ENCODE measurements around the gene MBD3L1.

The MBD3L1 gene

DNA sequence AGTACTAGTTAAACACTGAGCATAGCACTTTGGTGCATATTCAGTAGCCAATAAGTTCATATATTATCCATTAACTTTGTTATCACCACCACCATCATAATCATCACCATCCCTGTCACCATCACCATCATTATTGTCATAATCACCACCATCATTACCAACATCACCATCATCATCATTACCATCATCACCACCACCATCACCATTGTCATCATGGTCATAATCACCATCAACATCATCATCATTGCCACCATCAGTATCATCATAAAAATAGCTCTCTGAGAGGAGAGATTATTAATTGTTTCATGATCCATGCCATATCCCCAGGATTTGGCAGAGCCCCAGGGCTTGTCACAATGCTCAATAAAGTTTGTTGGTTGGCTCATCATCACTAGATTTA, 49.3 kb downstream of the MBD3L1 start:
- DNase-seq: no peak

DNA sequence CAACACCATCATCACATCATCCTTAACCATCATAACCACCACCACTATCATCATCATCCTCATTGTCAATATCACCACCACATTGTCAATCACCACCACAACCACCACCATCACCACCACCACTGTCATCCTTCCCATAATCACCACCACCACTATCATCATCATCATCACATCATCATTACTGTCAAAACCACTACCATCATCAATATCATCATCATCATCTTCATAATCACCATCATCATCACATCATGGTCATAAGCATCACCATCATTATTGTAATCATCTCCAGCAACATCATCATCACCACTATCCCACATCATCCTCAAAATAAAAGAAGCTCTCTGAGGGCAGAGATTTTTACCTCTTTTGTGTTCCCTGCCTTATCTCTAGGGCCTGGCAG, 52.2 kb downstream of the MBD3L1 start:
- DNase-seq: no peak

DNA sequence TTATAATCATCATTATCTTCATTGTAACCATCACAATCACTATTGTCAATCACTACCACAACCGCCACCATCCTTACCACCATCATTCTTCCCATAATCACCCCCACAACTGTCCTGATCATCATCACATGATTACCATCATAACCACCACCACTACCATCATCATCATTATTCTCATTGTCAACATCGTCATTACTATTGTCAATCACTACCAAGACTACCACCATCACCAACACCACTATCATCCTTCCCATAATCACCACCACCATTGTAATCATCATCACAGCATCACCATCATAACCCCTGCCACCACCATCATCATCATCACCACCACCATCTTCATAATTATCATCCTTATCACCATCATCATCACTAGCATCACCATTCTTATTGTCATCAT, 55.2 kb downstream of the MBD3L1 start:
- DNase-seq: no peak

DNA sequence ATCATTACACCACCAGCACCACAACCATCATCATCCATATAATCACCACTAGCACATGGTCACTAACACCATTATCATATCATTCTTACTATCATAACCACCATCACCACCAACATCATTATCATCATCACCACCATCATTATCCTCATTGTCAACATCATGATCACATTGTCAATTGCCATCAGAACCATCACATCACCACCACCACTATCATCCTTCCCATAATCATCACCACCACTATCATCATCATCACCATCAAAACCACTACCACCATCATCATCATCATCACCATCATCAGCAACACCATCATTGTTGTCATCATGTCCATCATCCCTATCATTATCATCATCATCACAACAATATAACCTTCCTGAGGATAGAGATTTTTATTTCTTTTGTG, 58.1 kb downstream of the MBD3L1 start:
- no peak for DNase-seq

Data from stimulated activated CD4-positive, alpha-beta T cell treated with anti-CD3 and anti-CD28 coated beads, Interleukin-15, amount 100 ng/mL, for 24 hours (primary cell).